Ishikawa (cell line): ENCODE measurements around the gene TCTN1.

Experiments
- CEBPB ChIP-seq: IDR thresholded peaks from 2 replicates; pipeline ENCODE4 v1.6.1; 2012
- CREB1 ChIP-seq: IDR thresholded peaks from 2 replicates; pipeline ENCODE4 v1.6.1; 2012; ENCODE audit warnings: low read depth
- EGR1 ChIP-seq: IDR thresholded peaks from 2 replicates; pipeline ENCODE4 v1.6.1; 2012
- EP300 ChIP-seq: IDR thresholded peaks from 2 replicates; pipeline ENCODE4 v1.6.1; 2012; ENCODE audit warnings: borderline replicate concordance
- FOXM1 ChIP-seq: IDR thresholded peaks from 2 replicates; pipeline ENCODE4 v1.6.1; 2012; ENCODE audit warnings: low read depth, borderline replicate concordance
- NFIC ChIP-seq: IDR thresholded peaks from 2 replicates; pipeline ENCODE4 v1.6.1; 2012
- RAD21 ChIP-seq: IDR thresholded peaks from 2 replicates; pipeline ENCODE4 v1.6.1; 2012; ENCODE audit warnings: low read depth
- TCF12 ChIP-seq: IDR thresholded peaks from 2 replicates; pipeline ENCODE4 v1.6.1; 2012; ENCODE audit warnings: low read depth
- TEAD4 ChIP-seq: IDR thresholded peaks from 2 replicates; pipeline ENCODE4 v1.6.1; 2012
- USF1 ChIP-seq: IDR thresholded peaks from 2 replicates; pipeline ENCODE4 v1.6.1; 2012
- YY1 ChIP-seq: IDR thresholded peaks from 2 replicates; pipeline ENCODE4 v1.6.1; 2012; ENCODE audit warnings: low read depth

TCTN1 gene

GRCh38 chr12:110696283-110696682 lies 82.4 kb downstream of the TCTN1 start:
- no peak for TF ChIP-seq NFIC
- TF ChIP-seq TCF12: no peak
- no peak for TF ChIP-seq EGR1
- TF ChIP-seq YY1: no peak
- no peak for TF ChIP-seq CEBPB
- no peak for TF ChIP-seq EP300

GRCh38 chr12:110697236-110697635 lies 83.3 kb downstream of the TCTN1 start:
- TF ChIP-seq EGR1 (no peak), USF1 (no peak), TCF12 (no peak), CREB1 (no peak), TEAD4 (no peak), CEBPB (no peak), FOXM1 (no peak), NFIC (no peak), EP300 (no peak)

- no peak for TF ChIP-seq YY1
- peak; percentile 66; the same call in 1 of the 2 replicates for TF ChIP-seq USF1
- TF ChIP-seq RAD21: peak; percentile 81
- no peak for TF ChIP-seq EGR1
These were observed 84.4 kb downstream of the TCTN1 start for GRCh38 chr12:110698171-110698902.
